Renal cortex interstitium (tissue), 11 donors: ENCODE data around the gene ARTN. TPM values are rescaled to one million over a fixed set of nuclear protein-coding genes. Genes with fewer than 3 reads are reported as not detected.

ENCODE experiments used
- DNase-seq, 11 donors: peaks; one replicate each; pipeline ENCODE4 v3.0.0-alpha.2; 2013; ENCODE audit warnings: low read depth in 9 of 11, low spot score in 4 of 11; ENCODE audit errors: extremely low read depth in 1 of 11
- polyA plus RNA-seq, 3 donors: library from polyadenylated mRNA; unstranded; fragments of 120-200 nt; gene quantifications; one replicate each; pipeline ENCODE4 v1.2.1, GENCODE V29; 2013; ENCODE audit not compliant: insufficient read length in 3 of 3

ARTN gene
- polyA plus RNA-seq, 3 donors = 1.4 to 4.3 (median 1.9) TPM

- DNase-seq = no peak
These were observed 46.1 kb downstream of the ARTN start for GRCh38 chr1:43979528-43980254.

GRCh38 chr1:43980255-43981134 is 46.9 kb downstream of the ARTN start:
- no peak for DNase-seq

- DNase-seq = no peak
These were observed 47.5 kb downstream of the ARTN start for GRCh38 chr1:43981135-43981491.

GRCh38 chr1:43981636-43982035 is 48.0 kb downstream of the ARTN start:
- DNase-seq = no peak

- no peak for DNase-seq
These were observed 48.6 kb downstream of the ARTN start for GRCh38 chr1:43982241-43982640.

GRCh38 chr1:43982808-43983207 is 49.2 kb downstream of the ARTN start:
- no peak for DNase-seq

- no peak for DNase-seq
These were observed 49.8 kb downstream of the ARTN start for GRCh38 chr1:43983253-43983899.

- no peak for DNase-seq
These were observed 51.3 kb downstream of the ARTN start for GRCh38 chr1:43984855-43985254.

GRCh38 chr1:43985984-43986595 is 52.5 kb downstream of the ARTN start:
- no peak for DNase-seq

GRCh38 chr1:43986712-43987111 is 53.1 kb downstream of the ARTN start:
- no peak for DNase-seq

Other genes starting within 250 kb of the ARTN start
- gene ST3GAL3, start 226.3 kb upstream of the ARTN start, polyA plus RNA-seq = 10 to 100 TPM; 21.0 to 25.4 (median 22.9) TPM
- 10 to 100 TPM; 36.9 to 43.5 (median 41.8) TPM for gene IPO13, start 13.1 kb downstream of the ARTN start, polyA plus RNA-seq
- 10 to 100 TPM; 21.4 to 23.7 (median 22.4) TPM for gene DPH2, start 36.2 kb downstream of the ARTN start, polyA plus RNA-seq
- gene ATP6V0B, start 41.2 kb downstream of the ARTN start, polyA plus RNA-seq = 100 to 1,000 TPM; 116 to 158 (median 156) TPM
- gene B4GALT2, start 45.4 kb downstream of the ARTN start, polyA plus RNA-seq = 10 to 100 TPM; 29.5 to 46.9 (median 38.4) TPM
- gene CCDC24, start 57.8 kb downstream of the ARTN start, polyA plus RNA-seq = 10 to 100 TPM; 14.6 to 27.6 (median 19.3) TPM
- 1 to 10 TPM; 5.7 to 8.0 (median 7.2) TPM for gene SLC6A9, start 97.7 kb downstream of the ARTN start, polyA plus RNA-seq
- gene KLF17, start 185.0 kb downstream of the ARTN start, polyA plus RNA-seq = under 1 TPM in 1 of 3 donors, not detected in 2; 0.05 TPM
- not detected for gene KLF18, start 207.8 kb downstream of the ARTN start, polyA plus RNA-seq